GM21367 (cell line): ENCODE measurements around the gene KLHDC9.

ENCODE experiments used
- ATAC-seq: cut with Tn5 transposase; IDR thresholded peaks from one replicate; pipeline ENCODE4 v1.9.1; 2021; ENCODE audit not compliant: unreplicated experiment

KLHDC9 gene

DNA sequence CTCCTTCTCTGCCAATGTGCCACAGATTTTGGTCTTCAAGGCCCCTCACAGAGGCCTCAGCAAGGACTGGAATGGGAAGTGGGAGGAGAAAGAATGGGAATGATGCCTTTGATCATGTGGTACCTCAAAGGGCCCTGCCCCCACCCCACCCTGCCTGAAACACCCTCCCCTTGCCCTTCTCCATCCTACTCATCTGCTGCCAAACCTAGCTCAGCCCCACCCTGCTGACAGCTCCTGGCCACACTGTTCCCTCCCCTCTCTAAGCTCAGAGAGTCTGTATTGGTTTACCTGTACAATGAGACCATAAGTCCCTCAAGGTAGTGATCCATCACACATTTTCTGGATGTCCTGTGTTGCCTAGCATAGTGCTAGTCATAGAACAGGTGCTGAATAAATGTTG lies 21.8 kb upstream of the KLHDC9 start:
- no peak for ATAC-seq

DNA sequence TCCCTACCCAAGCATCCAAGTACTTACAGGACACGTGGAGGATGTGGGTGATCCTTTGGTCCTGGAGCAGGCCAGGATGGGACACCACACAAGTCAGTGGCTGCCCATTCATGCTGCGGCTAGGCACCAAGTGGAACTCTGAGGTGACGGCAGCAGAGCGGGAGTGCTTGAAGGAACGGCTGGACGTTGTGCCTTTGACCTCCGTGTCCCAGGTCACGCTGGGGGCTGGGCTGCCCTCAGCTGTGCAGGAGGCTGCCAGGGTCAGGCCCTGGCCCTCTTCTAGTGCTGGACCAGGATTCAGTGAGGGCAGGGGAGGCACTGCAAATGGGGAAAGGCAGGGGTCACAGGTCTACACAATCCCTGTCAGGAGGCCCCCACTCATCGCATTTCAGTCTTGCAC lies 20.7 kb upstream of the KLHDC9 start:
- ATAC-seq, result no peak

DNA sequence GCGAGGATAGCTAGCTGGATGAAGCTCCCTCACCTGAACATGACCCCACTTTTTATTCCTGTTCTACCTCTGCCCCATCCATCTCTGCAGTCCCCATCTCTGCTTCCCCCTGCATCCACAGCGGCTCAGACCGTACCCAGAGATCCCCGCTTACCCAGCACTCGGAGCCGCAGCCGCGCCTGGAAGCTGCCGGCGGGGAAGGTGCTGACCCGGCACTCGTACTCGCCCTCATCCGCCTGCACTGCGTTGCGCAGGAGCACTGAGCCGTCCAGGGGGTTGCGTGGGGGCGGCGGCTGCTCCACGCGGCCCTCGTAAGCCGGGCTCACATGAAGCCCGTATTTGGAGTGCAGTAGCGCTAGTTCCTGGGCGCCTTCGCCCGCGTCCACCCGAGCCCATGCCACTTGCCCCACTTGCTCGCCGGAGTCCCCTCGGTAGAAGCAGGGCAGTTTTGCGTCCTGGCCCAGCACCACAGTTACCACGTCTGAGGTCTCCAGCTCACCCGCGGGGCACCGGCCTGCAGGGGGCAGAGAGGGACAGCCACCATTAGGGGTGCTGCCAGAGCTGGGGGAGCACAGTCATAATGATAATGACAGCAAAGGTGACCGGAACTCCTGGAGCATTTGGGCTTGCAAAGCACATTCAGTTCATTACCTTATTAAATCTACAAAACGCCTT lies 18.6 kb upstream of the KLHDC9 start:
- ATAC-seq, result no peak

DNA sequence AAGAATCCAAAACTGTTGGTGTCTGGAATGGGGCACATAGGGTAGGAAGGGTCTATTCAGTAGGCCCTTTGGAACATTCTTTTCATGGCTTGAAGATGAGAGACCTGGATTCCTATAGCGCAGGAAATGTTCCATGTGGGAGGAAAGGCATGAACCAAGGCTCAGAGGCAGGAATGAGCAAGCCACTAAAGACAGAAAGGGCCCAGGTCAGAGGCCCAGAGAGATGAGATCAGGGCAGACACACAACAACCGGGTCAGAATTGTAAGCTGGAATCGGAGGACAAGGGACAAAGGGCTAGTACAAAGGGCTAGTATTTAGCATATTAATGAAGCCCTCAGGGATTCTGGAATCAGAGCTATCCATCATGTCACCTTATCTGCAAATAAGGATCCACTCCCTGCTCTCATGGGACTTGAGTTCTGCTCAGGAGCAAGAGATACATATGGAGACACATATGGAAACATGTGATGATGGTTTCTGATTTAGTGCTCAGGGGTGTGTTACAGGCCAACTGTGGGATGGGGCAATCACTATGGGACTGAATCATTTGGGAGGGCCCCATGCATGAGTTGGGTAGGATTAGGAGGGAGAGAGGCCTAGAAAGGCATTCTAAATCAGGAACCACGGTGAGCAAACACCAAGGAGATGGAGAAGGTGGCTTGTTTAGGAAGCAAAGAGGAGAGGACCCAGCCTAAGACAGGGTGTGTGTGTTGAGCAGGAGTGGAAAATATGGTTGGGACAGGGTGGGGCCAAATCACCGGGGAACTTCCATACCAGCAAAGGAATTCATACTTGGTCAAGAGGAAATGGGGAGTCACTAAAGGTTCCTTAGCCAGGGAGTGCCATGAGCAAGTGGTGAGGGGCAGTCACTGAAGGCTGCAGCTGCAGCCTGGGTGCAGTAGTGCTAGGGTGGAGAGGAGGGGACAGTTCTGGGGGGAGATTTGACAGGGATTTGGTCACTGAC lies 17.4 kb upstream of the KLHDC9 start:
- ATAC-seq, result no peak

DNA sequence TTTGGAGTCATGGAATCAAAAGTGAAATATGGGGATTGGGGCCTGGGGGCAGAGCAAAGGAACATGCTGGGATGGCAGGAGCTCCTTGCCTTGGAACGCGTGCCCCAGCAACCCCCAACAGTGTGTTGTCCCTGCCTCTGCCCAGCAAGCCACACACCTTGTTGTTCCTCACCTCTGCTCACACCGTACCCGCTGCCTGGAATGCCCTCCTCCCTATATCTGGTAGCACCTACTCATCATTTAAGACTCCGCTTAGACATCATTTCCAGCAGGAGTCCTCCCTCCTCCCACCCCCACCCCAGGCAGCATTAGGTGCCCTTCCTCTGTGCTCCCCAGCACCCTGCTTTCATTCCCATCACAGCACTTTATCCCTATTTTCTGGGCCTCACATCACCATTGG lies 16.6 kb upstream of the KLHDC9 start:
- no peak for ATAC-seq

DNA sequence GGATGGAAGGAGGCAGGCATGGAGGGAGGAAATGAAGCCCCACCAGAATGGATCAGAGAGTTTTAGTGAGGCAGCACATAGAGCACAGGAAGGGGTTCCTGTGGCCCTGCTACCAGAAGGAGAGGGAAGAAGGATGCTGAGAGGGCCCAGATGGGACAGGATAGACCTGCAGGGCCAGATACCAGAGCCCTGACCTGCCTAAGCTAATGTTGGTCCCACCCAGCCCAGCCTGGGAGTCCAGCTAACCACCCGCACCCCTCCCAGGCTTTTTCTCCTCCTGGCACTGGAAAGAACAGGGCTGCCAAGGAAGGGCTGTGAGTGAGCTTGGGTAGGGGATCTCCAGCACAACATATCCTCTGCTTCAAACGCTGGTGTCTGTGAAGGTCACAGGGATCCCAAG lies 15.7 kb upstream of the KLHDC9 start:
- no peak for ATAC-seq

DNA sequence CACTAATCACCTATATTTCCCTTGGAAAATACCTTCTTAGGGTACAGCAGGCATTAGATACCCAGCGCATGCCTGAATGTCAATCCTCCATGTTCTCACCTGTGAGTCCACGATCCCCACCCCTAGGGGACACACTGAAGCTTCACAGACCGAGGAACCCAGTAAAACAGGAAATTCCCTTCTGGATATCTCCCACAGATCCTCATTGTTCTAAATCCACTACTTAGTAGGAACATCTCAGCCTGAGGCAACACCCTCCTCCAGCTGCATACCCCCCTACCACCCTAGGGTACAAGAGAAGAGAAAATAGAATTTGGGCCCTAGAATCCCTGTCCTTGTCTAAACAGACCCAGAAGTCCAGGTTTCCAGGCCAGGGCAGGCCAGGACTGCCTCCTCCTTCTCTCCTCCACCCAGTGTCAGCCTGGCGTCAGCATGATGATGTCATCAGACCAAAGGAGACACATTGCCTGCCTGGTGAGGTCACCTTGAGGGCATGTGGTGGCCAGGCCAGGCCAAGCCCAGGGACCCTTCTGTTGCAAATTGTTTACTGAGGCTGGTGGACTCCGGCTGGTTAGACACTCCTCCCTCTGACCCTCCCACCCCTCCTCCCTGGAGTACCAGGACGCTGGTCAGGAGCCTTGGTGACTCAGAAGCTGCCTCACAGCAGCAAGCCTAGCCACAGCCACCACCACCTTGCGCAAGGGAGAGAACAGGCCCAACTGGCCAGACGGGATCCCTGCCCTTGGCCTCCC lies 15.0 kb upstream of the KLHDC9 start:
- no peak for ATAC-seq

DNA sequence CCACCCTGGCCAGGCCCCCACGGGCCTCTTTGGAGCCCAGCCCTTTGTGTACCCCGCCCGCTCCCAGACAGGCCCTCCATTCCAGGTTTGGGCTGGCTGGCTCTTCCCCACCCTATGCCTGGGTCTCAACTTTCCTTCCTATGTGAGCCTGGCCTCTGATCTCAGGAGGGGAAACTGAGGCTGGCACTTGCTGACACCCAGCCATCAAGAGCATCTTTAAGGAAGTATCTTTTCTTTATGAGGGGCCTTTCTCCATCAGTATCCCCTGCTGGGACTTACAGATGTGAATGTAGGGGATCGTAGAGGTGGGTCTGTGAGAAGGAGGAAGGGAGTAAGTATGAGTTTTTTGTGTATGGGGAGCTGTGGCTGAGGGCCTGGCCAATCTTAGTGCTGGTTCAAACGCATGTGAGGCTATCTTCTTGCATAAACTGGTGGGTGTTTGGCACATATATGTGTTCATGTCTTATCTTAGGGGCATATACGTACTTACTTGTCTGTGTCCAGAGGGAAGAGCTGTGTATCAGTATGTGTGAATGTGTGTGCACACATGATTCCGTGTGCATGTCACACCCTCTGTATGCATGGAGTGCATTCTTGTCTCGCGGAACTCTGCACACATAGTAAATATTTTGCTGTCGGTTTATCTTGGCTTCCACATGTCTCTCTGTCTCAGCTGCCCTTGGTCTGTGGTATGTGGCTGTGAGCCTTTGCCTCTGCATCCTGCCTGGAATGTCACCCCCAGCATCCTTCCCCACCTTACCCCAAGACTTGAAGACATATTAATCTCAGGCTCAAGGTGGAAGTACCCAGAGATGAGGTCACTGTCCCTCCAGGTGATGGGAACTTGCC lies 14.2 kb upstream of the KLHDC9 start:
- no peak for ATAC-seq

DNA sequence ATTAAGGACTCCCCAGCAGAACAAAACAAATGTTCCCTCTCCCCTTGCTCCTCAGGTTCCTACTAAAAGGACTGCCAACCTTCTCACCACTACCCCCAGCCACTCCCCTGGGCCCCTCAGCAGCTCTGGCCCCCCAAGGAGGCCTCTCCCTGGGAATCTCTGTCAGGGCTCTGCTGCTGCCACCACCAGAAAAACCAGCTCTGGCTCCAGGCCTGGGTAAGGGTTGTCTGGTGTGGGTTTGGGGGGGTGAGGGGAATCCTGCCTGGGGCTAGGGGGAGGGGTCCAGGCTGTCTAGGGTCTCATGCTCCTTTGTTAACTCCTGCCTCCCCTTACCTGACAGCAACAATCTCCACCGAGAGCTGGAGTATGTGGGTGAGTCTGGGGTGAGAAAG lies 13.6 kb upstream of the KLHDC9 start:
- no peak for ATAC-seq

DNA sequence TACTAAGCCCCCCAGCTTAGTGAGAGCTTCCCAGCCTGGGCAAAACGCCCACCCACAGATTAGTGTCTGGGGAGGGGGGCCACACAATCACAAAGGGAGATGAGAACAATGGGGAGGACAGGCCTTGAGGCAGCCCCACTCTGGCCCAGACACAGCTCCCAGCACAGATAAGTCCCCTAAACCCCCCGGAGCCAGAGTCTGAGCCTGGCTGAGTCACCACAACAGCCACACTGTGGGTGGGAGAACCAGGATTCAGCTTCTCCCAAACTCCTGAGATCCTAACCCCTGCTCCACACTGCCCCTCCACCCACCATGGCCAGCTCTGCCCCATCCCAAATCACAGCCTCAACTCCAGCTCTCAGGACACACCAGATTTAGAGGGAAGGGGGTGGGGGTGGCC lies 13.0 kb upstream of the KLHDC9 start:
- no peak for ATAC-seq

DNA sequence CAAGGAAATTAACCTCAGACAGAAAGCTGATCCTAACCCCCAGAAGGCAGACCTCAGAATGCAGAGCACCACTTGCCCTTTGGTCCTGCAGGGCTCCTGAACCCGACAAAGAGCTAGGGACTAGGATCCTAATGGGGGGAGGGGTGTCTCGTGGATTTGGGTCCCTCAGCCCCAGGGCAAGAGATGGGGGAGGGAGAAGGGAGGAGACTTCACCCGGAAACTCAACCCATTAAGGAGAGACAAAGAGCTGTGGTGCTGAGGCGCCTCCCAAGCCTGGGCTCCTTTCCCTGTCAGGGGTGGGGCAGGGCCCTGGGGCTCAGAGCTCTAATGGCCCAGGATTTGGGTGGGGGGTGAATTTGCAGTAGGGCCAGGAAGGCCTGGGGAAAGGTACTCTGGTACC lies 11.7 kb upstream of the KLHDC9 start:
- ATAC-seq, result no peak

DNA sequence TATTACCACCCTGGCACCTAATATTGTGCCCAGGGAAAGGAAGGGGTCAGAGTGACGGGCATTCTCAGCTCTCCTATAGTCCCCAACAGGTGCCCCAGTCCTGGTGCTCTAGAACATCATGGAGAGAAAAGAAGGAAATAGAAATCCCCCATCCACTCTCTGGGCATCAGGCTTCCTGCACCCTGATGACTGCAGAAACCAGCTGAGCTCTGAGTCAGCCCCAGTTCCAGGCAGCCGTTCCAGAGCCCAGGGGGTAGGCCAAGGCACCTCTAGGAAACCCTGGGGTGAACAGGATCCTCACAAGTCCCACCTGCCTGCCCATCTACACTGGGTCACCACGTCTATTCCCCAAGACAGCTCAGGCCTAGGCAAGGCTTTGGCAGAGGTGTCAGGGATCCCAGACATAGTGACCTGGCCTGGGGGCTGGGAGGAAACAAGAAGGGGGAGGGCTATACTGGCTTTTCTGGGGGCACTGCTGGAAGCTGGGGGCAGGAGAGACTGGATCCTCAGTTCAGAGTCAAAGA lies 9.5 kb upstream of the KLHDC9 start:
- no peak for ATAC-seq

DNA sequence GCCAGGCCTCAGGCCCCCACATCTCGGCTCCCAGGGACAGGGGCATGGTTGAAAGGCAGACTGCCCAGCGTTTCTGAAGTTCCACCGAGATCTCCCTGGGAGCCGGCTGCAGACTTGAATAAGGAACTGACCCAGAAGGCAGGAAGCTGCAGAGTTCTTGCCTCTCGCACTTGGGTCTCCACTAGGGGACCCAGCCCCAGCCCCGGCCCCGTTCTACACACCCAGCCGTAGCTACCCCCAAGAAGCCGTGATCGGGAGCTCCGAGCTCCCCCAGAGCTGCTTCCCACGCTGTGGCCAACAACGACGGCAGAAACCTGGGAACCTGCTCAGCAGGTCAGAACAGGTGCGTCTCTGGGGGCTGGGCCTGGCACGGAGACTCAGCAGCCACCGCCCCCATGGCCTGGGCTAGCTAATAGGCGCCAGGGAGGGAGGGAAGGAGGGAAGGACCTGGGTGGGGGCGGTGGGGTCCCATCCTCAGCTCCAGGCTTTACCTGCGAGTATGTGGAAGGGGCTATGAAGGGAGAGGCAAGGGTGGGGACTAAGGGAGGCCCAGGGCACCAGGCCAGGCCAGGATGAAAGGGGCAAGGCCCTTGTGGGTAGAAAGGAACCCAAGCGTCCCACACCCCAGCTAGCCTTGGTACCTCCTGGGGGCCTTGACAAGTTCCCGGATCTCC lies 8.8 kb upstream of the KLHDC9 start, which contains the start of gene NECTIN4:
TSS of gene NECTIN4 (minus strand) at position 308 of the 674 bp plus-strand sequence. CDS start at position 46, 262 bp downstream.
- no peak for ATAC-seq

DNA sequence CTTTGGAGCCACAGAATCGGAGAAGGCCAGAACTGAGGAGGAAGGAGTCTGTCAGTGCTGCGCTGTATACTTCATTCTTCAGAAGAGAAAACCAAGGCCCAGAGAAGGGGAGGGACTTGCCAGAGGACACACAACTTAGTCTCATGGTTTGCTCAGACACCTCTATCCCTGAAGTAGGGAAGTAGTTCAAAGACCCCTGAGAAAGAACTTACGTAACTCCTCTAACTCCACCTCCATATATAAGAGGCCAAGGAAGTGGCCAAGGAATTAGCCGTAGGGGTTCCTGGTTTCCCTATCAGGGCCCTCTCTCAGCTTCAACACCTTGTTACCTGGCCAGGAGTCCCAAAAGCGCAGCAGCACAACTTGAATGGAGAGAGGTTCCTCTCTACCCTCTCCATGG lies 8.2 kb upstream of the KLHDC9 start:
- ATAC-seq, result no peak

DNA sequence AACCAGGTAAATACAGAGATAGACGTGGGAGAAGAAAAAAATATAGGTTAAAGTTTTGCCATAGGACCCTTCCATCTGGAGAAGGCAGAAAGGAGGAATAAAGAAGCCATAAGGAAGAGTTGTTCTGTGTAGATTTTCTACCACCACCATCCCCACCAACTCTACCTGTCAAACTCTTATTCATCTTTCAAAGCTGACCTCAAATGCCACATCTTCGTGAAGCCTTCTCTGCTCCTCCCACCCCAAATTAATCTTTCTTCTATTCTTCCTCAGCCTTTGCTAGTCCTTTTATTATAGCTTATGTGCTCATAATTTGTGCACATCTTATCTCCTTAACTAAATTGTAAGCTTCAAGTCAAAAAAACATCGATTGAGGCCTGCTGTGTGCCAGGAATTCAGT lies 7.5 kb upstream of the KLHDC9 start:
- ATAC-seq, result no peak

DNA sequence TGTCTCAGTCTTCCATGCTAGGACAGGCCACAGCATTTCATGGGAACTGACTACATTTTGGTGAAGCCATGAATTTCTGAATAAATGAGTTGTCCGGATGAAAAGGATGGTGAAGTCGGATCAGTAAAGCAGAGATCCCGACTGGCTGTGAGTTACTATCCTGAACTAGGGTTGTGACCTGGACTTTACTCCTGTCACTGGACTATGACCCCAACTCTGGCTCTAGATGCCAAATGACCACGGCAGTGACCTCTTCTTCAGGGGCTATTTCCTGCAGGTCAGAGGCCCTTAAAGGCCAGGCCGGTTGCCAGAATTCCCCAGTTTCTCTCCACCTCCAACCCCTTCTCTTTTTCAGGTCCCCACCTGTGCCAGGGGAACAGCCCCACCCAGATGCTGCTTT lies 7.1 kb upstream of the KLHDC9 start:
- ATAC-seq, result no peak

DNA sequence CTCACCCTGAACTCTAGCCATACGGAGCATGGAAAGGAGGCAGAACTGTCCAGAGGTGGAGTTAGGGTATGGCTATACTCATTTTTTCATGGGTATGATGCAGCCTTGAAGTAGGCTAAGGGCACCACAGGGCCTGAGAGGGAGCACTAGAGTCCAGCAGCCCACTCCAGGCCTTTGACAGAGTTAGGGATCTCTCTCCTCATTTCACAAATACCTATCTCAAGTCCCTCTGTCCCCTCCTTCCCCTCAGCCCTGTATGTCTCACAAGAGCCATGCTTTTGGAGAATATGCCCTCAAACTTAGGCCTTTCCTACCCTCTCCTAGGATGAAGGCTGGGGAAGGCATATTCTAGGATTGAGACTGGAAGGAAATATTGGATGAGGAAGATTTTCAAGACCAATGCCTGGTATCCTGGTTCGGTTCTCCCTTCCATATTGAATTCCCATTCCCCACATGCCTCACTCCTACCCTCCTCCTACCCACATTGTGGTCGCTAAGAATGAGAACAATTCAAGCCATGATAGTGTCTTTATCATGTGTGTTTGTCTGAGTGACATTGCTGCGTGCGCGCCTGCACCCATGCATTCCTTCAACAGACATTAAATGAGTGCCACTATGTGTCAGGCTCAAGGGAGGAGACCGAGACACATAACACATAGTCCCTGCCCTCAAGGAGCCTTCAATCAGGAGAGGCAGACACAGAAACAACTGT lies 6.2 kb upstream of the KLHDC9 start:
- no peak for ATAC-seq

DNA sequence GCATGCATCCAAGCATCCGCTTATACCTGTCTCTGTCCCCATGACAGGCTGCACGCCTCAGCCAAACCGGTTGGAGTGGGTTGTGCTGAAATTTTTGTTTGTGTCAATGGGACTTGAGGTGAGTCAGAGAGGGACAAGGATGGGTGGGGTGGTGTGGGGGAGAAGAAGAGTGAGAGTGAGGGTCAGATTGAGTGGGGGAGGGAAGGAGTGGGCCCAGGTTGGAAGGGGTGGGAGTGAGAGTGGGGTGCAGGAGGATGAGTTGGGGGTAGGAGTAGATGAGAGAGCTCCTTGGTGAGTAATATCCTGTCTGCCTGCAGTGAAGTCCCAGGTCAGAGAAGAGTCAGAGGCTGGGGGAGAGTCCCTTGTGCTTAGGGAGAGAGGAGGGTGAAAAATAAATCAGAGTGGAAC lies 5.5 kb upstream of the KLHDC9 start:
- no peak for ATAC-seq

DNA sequence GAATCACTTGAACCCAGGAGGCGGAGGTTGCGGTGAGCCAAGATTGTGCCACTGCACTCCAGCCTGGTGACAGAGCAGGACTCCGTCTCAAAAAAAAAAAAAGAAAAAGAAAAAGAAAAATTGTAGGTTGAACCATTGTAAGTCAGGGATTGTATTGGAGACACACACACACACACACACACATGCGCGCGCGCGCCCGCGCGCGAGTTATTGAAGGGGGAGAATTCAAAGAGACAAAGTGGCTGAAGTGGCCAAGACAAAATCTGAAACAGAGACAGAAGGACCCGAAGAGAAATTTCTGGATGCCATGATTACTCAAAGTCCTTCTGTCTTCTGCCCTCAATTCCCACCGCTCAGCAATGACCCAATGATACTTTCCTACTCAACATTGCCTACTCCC lies 3.7 kb upstream of the KLHDC9 start:
- ATAC-seq, result no peak
